Ovary (tissue), 9 donors: ENCODE data around the gene GALNTL6. TPM values are rescaled to one million over a fixed set of nuclear protein-coding genes. Genes with fewer than 3 reads are reported as not detected.
"Not testable (repeated sequence)": the region's sequence is repeated elsewhere in the genome, so short reads cannot be mapped to it uniquely, and the experiment has no call there.

Experiments used
- DNase-seq, 5 donors: peaks; one replicate each; pipeline ENCODE4 v3.0.0-alpha.2; 2019 to 2020
- H3K27ac ChIP-seq, 2 donors: fragments of 200-600 bp; one replicate each; pipeline versions ENCODE4 v1.5.1 to v1.8.0; 2019 to 2022
- H3K27me3 ChIP-seq: fragments of 200-600 bp; one replicate; pipeline ENCODE4 v1.8.0; 2022
- H3K36me3 ChIP-seq: fragments of 200-600 bp; sonication (generic); one replicate; pipeline ENCODE4 v1.5.1; 2019
- H3K4me1 ChIP-seq: one replicate; pipeline ENCODE4 v1.8.1; 2013; ENCODE audit warnings: mild to moderate bottlenecking, moderate library complexity; ENCODE audit not compliant: insufficient read depth
- H3K4me3 ChIP-seq: fragments of 200-600 bp; sonication (generic); one replicate; pipeline ENCODE4 v1.5.1; 2017
- H3K9me3 ChIP-seq, 2 donors: fragments of 200-600 bp in 1 of 2; sonication (generic) in 1 of 2; one replicate each; pipeline versions ENCODE4 v1.5.1 to v1.8.1; 2013 to 2019; ENCODE audit warnings: mild to moderate bottlenecking in 1 of 2, moderate library complexity in 1 of 2
- CTCF ChIP-seq, 3 donors: fragments of 450-650 bp in 2 of 3; fragments of 200-600 bp in 1 of 3; IDR thresholded peaks; one replicate each; pipeline versions ENCODE4 v1.5.1 to v1.8.0; 2016 to 2022; ENCODE audit warnings: antibody characterized with exemption in 3 of 3, mild to moderate bottlenecking in 1 of 3
- EP300 ChIP-seq: sonication (generic); formaldehyde crosslinking; IDR thresholded peaks from one replicate; pipeline ENCODE4 v1.6.1; 2017; ENCODE audit warnings: antibody characterized with exemption
- POLR2A ChIP-seq: fragments of 450-650 bp; IDR thresholded peaks from one replicate; pipeline ENCODE4 v1.6.1; 2017; ENCODE audit warnings: antibody characterized with exemption, mild to moderate bottlenecking, moderate library complexity
- WGBS, 3 donors: extraction: QIAGEN DNeasy Blood & Tissue Kit in 1 of 3; methylation state at CpG; one replicate each; pipeline versions ENCODE4 v1.1.5 to v1.1.7; 2013 to 2017; 5-methylcytosine and 5-hydroxymethylcytosine counted together
- intact Hi-C, 4 donors: fragments of 100-400 bp; cut with DNase I; formaldehyde crosslinking; loops; one replicate each; pipeline versions ENCODE4 v1.11.0 to v1.15.1; 2022 to 2023
- polyA plus RNA-seq, 2 donors: library from polyadenylated mRNA; stranded (reverse); fragments of 200-250 nt in 1 of 2; fragments of 350-450 nt in 1 of 2; fragmentation: Illumina TruSeq in 1 of 2; extraction: RNeasy Lipid Tissue Mini Kit (QIAGEN cat#74804) in 1 of 2; gene quantifications; one replicate each; pipeline ENCODE4 v1.2.3, GENCODE V29; 2013 to 2014
- total RNA-seq, 7 donors: library from RNA; depleted of rRNA in 2 of 7; stranded (reverse); fragments of >200 nt in 2 of 7; fragmentation: NEBNext Ultra II Directional in 3 of 7; extraction: Animal tissue kit (Norgen Biotek cat#: 25700) in 3 of 7; gene quantifications; one replicate each; pipeline versions ENCODE4 v1.1.0 to v1.2.4, GENCODE V29; 2016 to 2023
- donor health status: DM: no; HTN: no; CAD: no; lungs with moderate emphysema.
- donor health status: DM: no; HTN: no; CAD: no.
- donor health status: Bipolar disorder and iron deficiency.
- donor health status: DM: yes; HTN: yes; CAD: no.
- donor health status: DM: no; HTN: no; CAD: no.
- donor health status: DM: yes; HTN: yes; CAD: no.

GALNTL6 gene
- total and polyA plus RNA-seq, 9 donors, result 0.11 to 1.8 TPM; not detected in 7

GRCh38 chr4:172411149-172411548, 597.9 kb downstream of the GALNTL6 start:
- TF ChIP-seq EP300, result no peak
- no peak for TF ChIP-seq POLR2A
- TF ChIP-seq CTCF (IDR thresholded peaks at IDR 0.05), result no peak
- intact Hi-C loops, result no loop called here
- Histone ChIP-seq H3K36me3 (no peaks in the 10 kb centered on the region), H3K9me3 (no peaks in the 10 kb centered on the region), H3K4me1 (no peaks in the 10 kb centered on the region), H3K27me3 (no peaks in the 10 kb centered on the region), H3K27ac (no peak overlapping the region), H3K4me3 (no peak overlapping the region)
- WGBS, 3 donors, result 85 to 87% (median 86%) methylated on average over 2 of the region's 2 CpGs
- DNase-seq, result no peak

- H3K27ac ChIP-seq, result no peak overlapping the region
- no peaks in the 10 kb centered on the region for H3K9me3 ChIP-seq
- no peaks in the 10 kb centered on the region for H3K4me1 ChIP-seq
- no peak for DNase-seq
- 50 to 58% (median 56%) methylated on average over 3 of the region's 3 CpGs for WGBS, 3 donors
- intact Hi-C loops, result no loop called here
- no peak for TF ChIP-seq POLR2A
- TF ChIP-seq CTCF (IDR thresholded peaks at IDR 0.05), result no peak
- no peak for TF ChIP-seq EP300
- no peaks in the 10 kb centered on the region for H3K36me3 ChIP-seq
- H3K4me3 ChIP-seq, result no peak overlapping the region
- no peaks in the 10 kb centered on the region for H3K27me3 ChIP-seq
Observed at GRCh38 chr4:172412851-172413580, 599.8 kb downstream of the GALNTL6 start.

GRCh38 chr4:172428979-172429378, 615.8 kb downstream of the GALNTL6 start:
- intact Hi-C loops, H3K36me3 ChIP-seq, H3K27ac ChIP-seq, H3K9me3 ChIP-seq, H3K27me3 ChIP-seq, H3K4me1 ChIP-seq, H3K4me3 ChIP-seq, DNase-seq: not testable (repeated sequence)
- WGBS, 3 donors, result 93 to 96% (median 94%) methylated on average over 12 of the region's 12 CpGs

GRCh38 chr4:172480471-172480870, 667.3 kb downstream of the GALNTL6 start:
- WGBS, 3 donors, result 71 to 87% (median 72%) methylated on average over 2 of the region's 2 CpGs
- no peaks in the 10 kb centered on the region for H3K27me3 ChIP-seq
- H3K9me3 ChIP-seq, result no peaks in the 10 kb centered on the region
- DNase-seq, result no peak
- TF ChIP-seq CTCF (IDR thresholded peaks at IDR 0.05), result no peak
- no peak for TF ChIP-seq POLR2A
- no peak for TF ChIP-seq EP300
- H3K36me3 ChIP-seq, result no peaks in the 10 kb centered on the region
- H3K4me3 ChIP-seq, result no peak overlapping the region
- intact Hi-C loops, result no loop called here
- no peaks in the 10 kb centered on the region for H3K4me1 ChIP-seq
- H3K27ac ChIP-seq, result no peak overlapping the region

GRCh38 chr4:172481802-172482508, 668.8 kb downstream of the GALNTL6 start:
- WGBS, 3 donors, result 90 to 95% (median 90%) methylated on average over 25 to 30 of the region's 30 CpGs
- intact Hi-C loops, result no loop called here
- DNase-seq, result no peak

More at GRCh38 chr4:172481802-172482508, 668.8 kb downstream of the GALNTL6 start:
- Histone ChIP-seq H3K27ac (no peak overlapping the region), H3K9me3 (no peaks in the 10 kb centered on the region), H3K4me3 (no peak overlapping the region), H3K27me3 (no peaks in the 10 kb centered on the region), H3K36me3 (no peaks in the 10 kb centered on the region), H3K4me1 (no peaks in the 10 kb centered on the region)
- TF ChIP-seq CTCF (IDR thresholded peaks at IDR 0.05), result no peak
- no peak for TF ChIP-seq POLR2A
